HG03469 (cell line): ENCODE results near the gene ZFAND3.
"Not testable (repeated sequence)": the region's sequence is repeated elsewhere in the genome, so short reads cannot be mapped to it uniquely, and the experiment has no call there.

Source experiments
- ATAC-seq: cut with Tn5 transposase; IDR thresholded peaks from one replicate; pipeline ENCODE4 v1.9.1; 2021; ENCODE audit warnings: mild to moderate bottlenecking, moderate library complexity, moderate number of reproducible peaks; ENCODE audit not compliant: unreplicated experiment

The ZFAND3 gene

DNA sequence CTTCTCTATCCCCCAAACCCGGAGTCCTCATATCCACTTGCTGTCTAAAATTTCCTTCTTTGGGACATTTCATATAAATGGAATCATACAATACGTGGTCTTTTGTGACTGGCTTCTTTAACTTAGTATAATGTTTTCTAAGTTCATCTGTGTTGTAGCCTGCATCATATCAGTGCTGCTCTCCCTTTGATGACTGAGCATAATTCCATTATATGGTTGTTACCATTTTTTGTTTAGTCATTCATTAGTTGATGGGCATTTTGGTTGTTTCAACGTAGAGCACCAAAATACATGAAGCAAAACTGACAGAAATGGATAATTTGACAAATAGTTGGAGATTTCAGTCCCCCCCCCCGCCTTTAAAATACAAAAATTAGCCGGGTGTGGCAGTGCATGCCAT is 71.5 kb downstream of the ZFAND3 start:
- no peak for ATAC-seq

DNA sequence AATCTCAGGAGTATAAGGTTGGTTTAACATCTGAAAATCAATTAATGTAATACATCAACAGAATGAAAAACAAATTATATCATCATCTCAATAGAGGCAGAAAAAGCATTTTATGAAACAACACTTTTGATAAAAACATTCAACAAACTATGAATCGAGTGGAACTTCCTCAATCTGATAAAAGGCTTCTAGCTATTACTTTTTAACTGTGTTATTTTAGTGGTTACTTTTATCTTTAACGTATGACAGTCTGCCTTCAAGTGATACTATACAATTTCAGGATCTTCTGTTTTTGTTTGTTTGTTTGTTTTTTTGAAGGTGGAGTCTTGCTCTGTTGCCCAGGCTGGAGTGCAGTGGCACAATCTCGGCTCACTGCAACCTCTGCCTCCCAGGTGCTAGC is 73.7 kb downstream of the ZFAND3 start:
- ATAC-seq, result no peak

DNA sequence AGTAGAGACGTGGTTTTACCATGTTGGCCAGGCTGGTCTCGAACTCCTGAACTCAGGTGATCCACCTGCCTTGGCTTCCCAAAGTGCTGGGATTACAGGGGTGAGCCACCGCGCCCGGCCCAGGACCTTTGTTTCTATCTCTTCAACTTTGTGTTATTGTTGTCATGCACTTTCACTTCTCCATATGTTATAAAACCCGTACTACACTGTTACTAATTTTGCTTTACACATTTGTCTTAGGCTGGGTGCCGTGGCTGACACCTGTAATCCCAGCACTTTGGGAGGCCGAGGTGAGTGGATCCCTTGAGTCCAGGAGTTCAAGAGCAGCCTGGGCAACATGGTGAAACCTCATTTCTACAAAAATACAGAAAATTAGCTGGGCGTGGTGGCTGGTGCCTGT is 74.2 kb downstream of the ZFAND3 start:
- not testable (repeated sequence) for ATAC-seq

DNA sequence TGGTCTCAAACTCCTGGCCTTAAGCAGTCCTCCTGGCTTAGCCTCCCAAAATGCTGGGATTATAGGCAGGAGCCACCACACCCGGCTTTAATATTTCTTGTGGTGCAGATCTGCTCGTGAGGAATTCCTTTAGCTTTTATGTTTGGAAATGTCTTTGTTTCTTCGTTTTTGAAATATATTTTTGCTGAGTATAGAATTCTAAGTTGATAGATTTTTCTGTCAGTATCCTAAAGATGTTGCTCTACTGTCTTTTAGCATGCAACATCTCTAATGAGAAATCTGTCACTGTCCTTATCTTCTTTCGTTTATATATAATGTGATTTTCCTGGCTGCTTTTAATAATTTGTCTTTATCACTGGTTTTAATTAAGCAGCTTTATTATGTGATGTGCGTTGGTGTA is 75.1 kb downstream of the ZFAND3 start:
- ATAC-seq, result no peak

DNA sequence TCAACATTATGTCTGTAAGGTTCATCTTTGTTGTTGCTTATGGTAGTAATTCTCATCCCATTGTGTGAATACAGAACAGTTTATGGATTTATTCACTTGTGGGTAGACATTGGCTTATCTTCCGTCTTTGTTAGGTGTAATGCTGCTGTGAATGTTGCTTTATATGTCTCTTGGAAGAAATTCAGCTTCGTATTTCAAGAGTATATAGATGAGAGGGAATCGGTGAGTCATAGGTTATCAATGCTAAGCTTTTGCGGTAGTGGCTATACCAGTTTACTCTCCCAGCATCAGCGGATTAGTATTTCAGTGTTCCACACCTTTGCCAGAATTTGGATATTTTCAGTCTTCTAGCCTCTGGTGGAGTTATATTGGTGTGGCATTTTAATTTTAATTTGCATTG is 77.8 kb downstream of the ZFAND3 start:
- ATAC-seq, result no peak

DNA sequence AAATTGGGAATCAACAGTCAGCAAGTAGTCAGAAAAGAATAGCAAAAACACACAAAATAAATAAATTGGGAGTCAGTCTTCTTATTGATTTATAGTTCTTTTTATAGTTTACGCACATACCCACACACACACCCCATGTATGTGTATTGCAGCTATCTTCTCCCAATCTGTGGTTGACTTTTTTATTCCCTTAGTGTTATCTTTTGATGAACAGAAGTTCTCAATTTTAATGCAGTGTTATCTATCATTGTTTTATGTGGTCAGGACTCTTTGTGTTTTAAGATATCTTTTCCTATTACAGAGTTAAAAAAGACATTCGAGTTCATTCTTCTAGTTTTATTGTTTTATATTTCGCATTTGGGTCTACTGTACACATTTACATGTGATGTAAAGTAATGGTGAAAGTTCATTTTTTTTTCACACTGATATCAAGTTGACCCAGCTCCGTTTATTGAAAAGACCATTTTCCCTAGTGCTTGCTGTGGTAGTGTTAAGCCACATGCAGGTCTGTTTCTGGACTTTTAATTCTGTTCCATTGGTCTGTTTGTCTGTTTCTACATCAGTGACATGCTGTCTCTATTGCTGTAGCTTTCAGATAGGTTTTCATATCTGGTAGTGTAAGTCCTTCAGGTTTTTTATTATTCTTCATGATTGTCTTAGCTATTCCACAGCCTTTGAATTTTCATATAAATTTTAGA is 78.4 kb downstream of the ZFAND3 start:
- ATAC-seq, result no peak

DNA sequence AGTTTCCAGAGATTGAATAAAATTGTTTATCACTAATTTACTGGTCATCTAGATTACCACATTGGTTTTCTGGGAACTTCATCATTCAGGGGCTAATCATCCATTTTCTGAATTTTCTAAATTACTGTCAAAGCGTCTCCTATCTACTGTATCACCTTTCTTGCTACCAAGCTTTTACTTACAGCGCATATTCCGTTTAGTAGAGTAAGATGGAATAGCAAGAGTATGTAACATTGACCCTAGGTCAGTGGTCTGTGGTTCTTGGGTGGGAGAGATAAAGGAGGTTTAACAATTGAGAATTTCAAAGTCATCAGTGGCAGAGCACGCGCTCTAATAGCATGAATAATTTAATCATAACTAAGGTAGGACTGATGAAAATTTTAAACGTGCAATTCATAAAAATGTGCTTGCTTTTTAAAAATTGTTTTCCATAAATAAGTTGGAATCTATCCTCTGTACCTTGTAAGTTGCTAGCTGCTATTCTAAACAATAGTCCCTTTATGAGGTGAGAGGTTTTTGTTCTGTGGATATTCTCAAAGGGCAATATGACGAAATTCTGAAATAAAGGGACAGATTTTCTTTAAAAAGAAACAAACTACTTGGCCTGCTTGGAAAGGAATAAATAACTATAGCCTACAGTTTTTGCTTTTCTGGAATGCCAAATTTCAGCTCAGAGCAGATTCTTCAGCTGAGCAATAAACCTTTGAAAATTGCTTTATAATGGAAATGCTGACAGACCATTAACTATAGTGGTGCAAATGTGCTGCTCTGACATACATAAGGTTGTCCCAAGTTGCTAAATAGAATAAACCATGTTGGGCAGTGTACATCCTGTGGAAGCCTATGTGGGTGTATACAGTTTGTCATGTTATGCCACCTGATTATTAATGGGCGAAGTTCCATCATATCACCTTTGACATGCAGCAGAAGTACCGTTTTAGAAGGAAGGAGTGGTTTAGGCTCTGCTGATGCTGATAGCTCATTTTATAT is 84.1 kb downstream of the ZFAND3 start:
- no peak for ATAC-seq

DNA sequence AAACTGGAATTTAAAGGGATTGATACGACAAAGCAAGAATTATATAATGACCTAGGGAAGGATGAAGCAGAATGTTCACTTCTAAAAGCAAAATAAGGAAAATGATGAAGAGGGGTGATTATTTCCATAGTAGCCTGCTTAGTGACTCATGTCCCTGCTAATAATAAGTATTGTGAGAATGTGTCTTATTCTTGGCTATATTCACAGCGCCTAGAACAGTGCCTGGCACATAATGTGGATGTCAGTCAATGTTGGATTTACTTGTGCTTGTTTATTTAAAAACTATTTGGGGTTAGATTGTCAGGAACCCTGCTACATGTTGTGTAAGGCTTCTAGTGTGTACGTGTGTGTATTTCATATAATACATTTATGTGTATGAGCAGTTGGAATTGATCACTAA is 85.1 kb downstream of the ZFAND3 start:
- ATAC-seq, result no peak

DNA sequence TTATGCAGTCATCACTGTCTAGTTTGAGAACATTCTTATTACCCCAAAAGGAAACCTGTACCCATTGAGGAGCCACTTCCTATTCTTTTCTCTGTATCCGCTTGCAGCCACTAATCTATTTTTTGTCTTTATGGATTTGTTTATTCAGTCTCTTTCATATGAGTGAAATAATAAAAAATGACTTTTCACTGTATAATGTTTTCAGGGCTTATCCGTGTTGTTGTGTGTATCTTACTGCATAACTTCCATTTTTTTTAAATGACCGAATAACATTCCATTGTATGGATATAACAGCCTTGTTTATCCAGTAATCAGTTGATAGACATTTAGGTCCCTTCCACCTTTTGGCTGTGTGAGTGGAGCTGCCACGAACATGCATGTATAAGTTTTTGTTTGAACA is 86.6 kb downstream of the ZFAND3 start:
- ATAC-seq, result no peak

DNA sequence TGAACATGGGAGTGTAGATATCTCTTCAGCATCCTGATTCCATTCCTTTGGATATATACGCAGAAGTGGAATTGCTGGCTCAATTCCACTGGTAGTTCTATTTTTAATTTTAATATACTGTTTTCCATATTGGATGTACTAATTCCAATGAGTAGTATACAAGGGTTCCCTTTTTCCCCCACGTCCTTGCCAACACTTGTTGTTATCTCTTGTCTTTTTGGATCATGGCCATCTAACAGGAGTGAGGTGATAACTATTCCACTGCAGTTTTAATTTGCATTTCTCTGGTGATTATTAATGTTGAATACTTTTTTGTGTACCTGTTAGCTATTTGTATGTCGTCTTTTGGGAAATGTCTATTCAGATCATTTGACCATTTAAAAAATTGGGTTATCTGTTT is 91.5 kb downstream of the ZFAND3 start:
- no peak for ATAC-seq

DNA sequence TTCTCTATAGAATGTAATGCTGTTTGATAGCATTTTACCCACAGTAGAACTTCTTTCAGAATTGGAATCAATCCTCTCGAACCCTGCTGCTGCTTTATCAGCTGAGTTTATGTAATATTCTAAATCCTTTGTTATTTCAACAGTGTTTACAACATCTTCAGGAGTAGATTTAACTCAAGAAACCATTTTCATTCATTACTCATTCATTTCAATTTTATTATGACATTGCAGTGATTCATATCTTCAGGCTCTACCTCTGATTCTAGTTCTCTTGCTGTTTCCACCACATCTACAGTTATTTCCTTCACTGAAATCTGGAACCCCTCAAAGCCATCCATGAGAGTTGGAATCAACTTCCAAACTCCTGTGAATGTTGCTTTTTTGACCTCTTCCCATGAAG is 93.7 kb downstream of the ZFAND3 start:
- ATAC-seq, result no peak

DNA sequence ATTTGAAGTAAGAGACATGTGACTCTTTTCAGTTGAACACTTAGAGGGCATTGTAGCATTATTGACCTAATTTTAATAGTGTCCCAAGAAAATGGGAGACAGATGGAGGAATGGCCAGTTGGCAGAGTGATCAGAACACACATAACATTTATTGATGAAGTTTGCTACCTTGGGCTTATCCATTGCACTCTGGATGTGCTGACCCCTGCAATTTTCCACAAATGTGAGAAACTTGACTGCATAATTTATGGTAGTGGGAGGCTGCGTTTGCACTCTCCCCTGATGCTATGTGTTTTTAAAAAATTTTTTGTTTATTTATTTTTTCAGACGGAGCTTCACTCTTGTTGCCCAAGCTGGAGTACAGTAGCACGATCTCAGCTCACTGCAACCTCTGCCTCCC is 95.9 kb downstream of the ZFAND3 start:
- no peak for ATAC-seq

DNA sequence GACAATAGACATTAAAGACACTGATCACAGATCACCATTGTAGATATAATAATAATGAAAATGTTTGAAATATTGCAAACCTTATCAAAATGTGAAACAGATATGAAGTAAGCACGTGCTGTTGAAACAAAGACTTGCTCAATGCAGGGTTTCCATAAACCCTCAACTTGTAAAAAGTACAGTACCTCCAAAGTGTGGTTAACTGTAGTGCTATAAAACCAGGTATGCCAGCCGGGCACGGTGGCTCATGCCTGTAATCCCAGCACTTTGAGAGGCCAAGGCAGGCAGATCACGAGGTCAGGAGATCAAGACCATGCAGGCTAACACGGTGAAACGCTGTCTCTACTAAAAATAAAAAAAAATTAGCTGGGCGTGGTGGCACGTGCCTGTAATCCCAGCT is 96.6 kb downstream of the ZFAND3 start:
- ATAC-seq, result no peak

DNA sequence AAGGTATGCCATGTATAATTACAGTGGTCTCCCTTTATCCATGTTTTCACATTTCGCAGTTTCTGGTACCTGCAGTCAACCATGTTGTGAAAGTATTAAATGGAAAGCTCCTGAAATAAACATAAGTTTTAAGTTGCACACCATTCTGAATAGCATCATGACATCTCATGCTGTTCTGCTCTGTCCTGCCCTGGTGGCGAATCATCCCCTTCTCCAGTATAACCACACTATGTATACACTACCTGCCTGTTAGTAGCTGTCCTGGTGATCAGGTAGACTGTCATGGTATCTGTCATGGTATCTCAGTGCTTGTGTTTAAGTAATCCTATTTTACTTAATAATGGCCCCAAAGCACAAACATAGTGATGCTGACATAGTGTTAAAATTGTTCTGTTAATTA is 97.1 kb downstream of the ZFAND3 start:
- no peak for ATAC-seq

DNA sequence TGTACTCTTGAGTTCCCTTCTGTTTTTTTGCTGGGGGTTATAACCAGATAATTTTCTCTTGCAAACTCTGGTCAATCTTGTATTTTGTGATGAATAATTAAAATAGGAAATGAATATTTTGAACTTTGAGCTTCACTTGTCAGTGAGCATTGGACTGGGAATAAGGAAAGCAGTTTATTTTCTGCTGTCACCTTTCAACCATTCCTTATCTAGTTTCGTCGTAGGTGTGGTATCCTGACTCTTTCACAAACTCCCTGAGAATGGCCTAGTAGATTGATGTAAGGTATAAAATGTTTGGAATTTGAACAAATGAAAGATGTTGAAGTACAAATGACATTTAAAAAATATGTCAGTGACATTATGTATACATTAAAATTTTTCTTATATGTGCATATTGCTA is 98.0 kb downstream of the ZFAND3 start:
- no peak for ATAC-seq

DNA sequence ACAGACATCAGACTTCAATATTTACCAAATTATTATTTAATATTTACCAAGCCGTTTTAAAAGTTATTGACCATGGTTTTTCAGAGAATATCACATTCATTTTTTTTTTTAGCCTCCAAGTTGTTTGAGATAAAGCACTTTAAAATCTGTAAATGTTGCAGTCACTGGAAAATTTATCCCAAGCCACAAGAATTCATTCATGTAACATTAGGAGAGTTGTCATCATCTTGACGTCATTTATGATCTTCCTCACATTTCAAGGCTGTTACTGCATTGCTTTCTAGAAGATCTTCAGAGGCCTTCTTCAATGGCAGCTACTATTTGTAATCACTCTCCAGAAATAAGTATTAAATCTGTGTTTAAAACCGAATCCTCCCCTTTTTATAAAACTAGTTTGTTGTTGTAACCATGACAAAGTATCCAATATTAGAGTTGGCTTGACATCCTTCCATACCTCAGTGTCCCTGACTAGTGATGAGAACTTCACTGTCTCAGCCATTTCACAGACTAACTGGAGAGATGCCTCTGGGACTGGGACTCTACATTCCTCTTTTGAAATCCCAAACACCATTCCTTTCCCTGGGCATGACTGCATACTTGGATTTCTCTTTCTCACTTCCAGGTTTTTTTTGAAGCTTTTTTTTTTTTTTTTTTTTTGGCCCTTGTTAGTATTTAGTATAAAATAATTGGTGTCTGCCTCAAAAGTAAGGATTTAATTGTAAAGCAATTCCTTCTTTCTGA is 100.1 kb downstream of the ZFAND3 start:
- no peak for ATAC-seq

DNA sequence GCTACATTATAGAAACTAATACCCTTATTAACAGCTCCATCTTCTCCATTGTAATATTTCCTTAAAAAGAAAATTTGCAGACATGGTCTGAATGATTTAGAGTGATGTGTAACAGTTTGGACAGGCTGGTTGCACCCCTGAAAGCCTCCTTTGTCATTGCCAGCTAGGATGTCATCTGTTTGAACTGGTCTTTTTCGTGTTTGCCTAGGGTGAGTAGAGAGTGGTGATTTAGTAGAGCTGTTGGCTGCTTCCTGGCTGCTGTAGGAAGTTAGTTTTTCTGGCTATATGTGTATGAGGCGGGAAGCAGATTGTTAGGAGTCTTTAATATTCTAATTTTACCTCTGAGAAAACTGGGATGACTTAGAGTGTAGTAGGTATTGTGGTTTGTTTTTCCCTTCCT is 101.1 kb downstream of the ZFAND3 start:
- no peak for ATAC-seq

DNA sequence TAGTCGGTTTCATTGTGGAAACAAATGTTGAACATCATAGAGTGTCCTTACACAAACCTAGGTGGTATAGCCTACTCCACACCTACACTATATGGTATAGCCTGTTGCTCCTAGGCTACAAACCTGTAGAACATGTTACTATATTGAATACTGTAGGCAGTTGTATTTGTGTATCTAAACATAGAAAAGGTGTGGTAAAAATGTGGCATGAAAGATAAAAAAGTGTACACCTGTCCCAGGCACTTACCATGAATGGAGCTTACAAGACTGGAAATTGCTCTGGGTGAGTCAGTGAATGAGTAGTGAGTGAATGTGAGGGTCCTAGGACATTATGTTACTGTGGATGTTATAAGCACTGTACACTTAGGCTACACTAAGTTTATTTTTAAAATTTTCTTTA is 103.0 kb downstream of the ZFAND3 start:
- ATAC-seq, result no peak

DNA sequence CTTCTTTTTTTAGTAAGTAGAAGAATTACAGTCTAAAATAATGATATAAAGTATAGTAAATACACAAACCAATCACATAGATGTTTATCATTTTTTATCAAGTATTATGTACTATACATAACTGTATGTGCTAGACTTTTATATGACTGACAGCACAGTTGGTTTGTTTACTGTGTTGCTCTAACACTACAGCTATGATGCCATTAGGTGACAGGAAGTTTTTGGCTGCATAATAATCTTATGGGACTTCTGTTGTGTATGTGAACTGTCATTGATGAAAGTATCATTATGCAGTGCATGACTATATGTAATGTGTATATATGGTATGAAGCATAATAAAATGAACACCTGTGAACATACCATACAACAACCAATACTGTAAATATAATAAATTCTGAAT is 104.0 kb downstream of the ZFAND3 start:
- ATAC-seq, result no peak

DNA sequence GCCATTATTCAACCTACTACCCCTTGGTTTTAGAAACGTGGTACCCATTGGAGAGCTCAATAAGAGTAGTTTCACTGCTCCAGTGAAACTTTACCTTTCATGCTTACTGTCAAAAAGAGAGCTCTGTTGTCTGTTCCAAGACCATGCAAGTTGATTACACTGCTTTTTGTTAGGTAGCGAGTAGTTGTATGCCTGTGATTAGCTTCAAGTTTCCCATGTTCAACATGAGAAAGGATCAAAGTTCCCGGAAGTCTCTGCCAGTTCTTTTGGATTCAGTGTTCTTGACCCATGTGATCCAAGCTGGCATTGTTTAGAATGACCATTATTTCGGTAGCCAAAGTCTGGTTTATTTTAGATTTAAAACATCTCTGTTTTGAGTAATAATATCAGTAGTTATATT is 107.1 kb downstream of the ZFAND3 start:
- ATAC-seq, result no peak

DNA sequence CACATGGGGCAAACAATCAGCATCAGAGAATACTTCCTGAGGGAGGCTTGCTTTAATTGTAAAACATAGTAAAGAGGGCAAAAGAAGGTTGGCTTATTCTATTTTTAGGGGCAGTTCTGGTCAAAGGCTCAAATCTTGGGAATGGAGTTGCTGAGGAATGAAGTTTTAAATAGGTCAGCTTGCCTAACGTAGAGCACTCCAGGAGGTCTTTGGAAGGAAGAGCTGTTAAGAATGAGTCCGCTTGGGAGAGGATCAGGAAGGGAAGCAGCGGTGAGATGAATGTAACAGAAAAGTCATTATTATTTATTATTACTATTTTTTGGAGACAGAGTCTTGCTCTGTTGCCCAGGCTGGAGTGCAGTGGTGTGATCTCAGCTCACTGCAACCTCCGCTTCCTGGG is 108.7 kb downstream of the ZFAND3 start:
- ATAC-seq, result no peak
